ENCODE data around the gene PRRT4. TPM values are rescaled to one million over a fixed set of nuclear protein-coding genes. Genes with fewer than 3 reads are reported as not detected.

The PRRT4 gene
- polyA plus RNA-seq, 1 donor (not counting 4 experiments of a cell fraction or from before 2014, with no cell fraction given), result 0.12 TPM

GRCh38 chr7:128343554-128344430, 17.7 kb downstream of the PRRT4 start, which contains the start of gene RBM28:
TSS of gene RBM28 (minus strand) at chr7:128343908. CDS start at chr7:128343793, 115 bp downstream.
- peak; percentile 23 for FAIRE-seq
- Histone ChIP-seq H3K27me3 (ENCODE audit: control insufficient read depth, extremely low read depth, insufficient read depth, low read length) (peaks cover under 1% of the 10 kb centered on the region), H3K4me1 (ENCODE audit: control insufficient read depth, extremely low read depth, insufficient read depth, low read length) (peaks cover 12% of the 10 kb centered on the region), H2AFZ (ENCODE audit: control insufficient read depth, low read length) (peak within 1 kb of the TSS; percentile 81), H3K27ac (ENCODE audit: control insufficient read depth, insufficient read depth, low read length) (peak within 1 kb of the TSS; percentile 79), H3K4me3 (ENCODE audit: control insufficient read depth in 2 of 3, extremely low read depth in 1 of 3, insufficient read depth in 2 of 3, low read depth in 1 of 3, low read length in 3 of 3) (peak within 1 kb of the TSS; percentile 89 to 99 (median 99)), H3K9me3 (ENCODE audit: control insufficient read depth, low read depth, low read length) (no peaks in the 10 kb centered on the region), H3K9ac (ENCODE audit: control insufficient read depth, extremely low read depth, insufficient read depth, low read length) (peak within 1 kb of the TSS; percentile 88), H3K9me1 (ENCODE audit: control insufficient read depth, extremely low read depth, insufficient read depth, low read length) (no peaks in the 10 kb centered on the region), H3K4me2 (ENCODE audit: control insufficient read depth, extremely low read depth, insufficient read depth, low read depth, low read length) (peak within 1 kb of the TSS; percentile 100), H4K20me1 (ENCODE audit: control insufficient read depth, extremely low read depth, insufficient read depth, low read length) (no peaks in the 10 kb centered on the region), H3K36me3 (ENCODE audit: control insufficient read depth in 2 of 2, extremely low read depth in 1 of 2, insufficient read depth in 2 of 2, low read length in 2 of 2) (peaks cover 3 to 13% of the 10 kb centered on the region in 2 experiments), H3K79me2 (ENCODE audit: control insufficient read depth, insufficient read depth, low read length) (peaks cover 41% of the 10 kb centered on the region)
- dilution Hi-C loops (cut with MboI; ENCODE audit: extremely low pct_ligation_motif_present, low sequenced_read_pairs), result no loop called here
- DNase-seq (ENCODE audit: low read depth, low spot score), result peak; percentile 44
- no peak for TF ChIP-seq CTCF (optimal IDR thresholded peaks at IDR 0.05 in 1 of 3, IDR thresholded peaks at IDR 0.05 in 1 of 3, conservative IDR thresholded peaks at IDR 0.05 in 1 of 3; ENCODE audit: extremely low read depth in 1 of 3, insufficient read depth in 2 of 3, low read length in 3 of 3)
- TF ChIP-seq EZH2 (IDR thresholded peaks at IDR 0.05; ENCODE audit: low read length), result no peak

GRCh38 chr7:128341733-128342132, 19.8 kb downstream of the PRRT4 start:
- Histone ChIP-seq H3K4me3 (ENCODE audit: control insufficient read depth in 2 of 3, extremely low read depth in 1 of 3, insufficient read depth in 2 of 3, low read depth in 1 of 3, low read length in 3 of 3) (no peak overlapping the region), H3K9ac (ENCODE audit: control insufficient read depth, extremely low read depth, insufficient read depth, low read length) (no peak overlapping the region), H3K9me1 (ENCODE audit: control insufficient read depth, extremely low read depth, insufficient read depth, low read length) (no peaks in the 10 kb centered on the region), H3K79me2 (ENCODE audit: control insufficient read depth, insufficient read depth, low read length) (peaks cover 41% of the 10 kb centered on the region), H2AFZ (ENCODE audit: control insufficient read depth, low read length) (no peak overlapping the region), H3K9me3 (ENCODE audit: control insufficient read depth, low read depth, low read length) (no peaks in the 10 kb centered on the region), H3K27me3 (ENCODE audit: control insufficient read depth, extremely low read depth, insufficient read depth, low read length) (no peaks in the 10 kb centered on the region), H4K20me1 (ENCODE audit: control insufficient read depth, extremely low read depth, insufficient read depth, low read length) (no peaks in the 10 kb centered on the region), H3K36me3 (ENCODE audit: control insufficient read depth in 2 of 2, extremely low read depth in 1 of 2, insufficient read depth in 2 of 2, low read length in 2 of 2) (peaks cover 6 to 17% of the 10 kb centered on the region in 2 experiments), H3K4me2 (ENCODE audit: control insufficient read depth, extremely low read depth, insufficient read depth, low read depth, low read length) (peak overlapping the region; percentile 100), H3K4me1 (ENCODE audit: control insufficient read depth, extremely low read depth, insufficient read depth, low read length) (peaks cover 12% of the 10 kb centered on the region), H3K27ac (ENCODE audit: control insufficient read depth, insufficient read depth, low read length) (no peak overlapping the region)
- FAIRE-seq (no peak), DNase-seq (ENCODE audit: low read depth, low spot score) (no peak)
- dilution Hi-C loops (cut with MboI; ENCODE audit: extremely low pct_ligation_motif_present, low sequenced_read_pairs), result no loop called here
- TF ChIP-seq CTCF (optimal IDR thresholded peaks at IDR 0.05 in 1 of 3, IDR thresholded peaks at IDR 0.05 in 1 of 3, conservative IDR thresholded peaks at IDR 0.05 in 1 of 3; ENCODE audit: extremely low read depth in 1 of 3, insufficient read depth in 2 of 3, low read length in 3 of 3), result no peak
- no peak for TF ChIP-seq EZH2 (IDR thresholded peaks at IDR 0.05; ENCODE audit: low read length)
